Activated CD8-positive, alpha-beta memory T cell treated with anti-CD3 and anti-CD28 coated beads for 36 hours (primary cell): ENCODE results near the gene SACS. TPM values are rescaled to one million over a fixed set of nuclear protein-coding genes. Genes with fewer than 3 reads are reported as not detected.
"Not testable (repeated sequence)": the region's sequence is repeated elsewhere in the genome, so short reads cannot be mapped to it uniquely, and the experiment has no call there.

Experiments used
- CTCF ChIA-PET: fragments of 350-600 bp; sonication (Branson Sonifier 250); formaldehyde crosslinking; loops from one replicate; lab custom pipeline; 2021; ENCODE audit warnings: antibody characterized with exemption; lab: Charles Lee
- POLR2A ChIA-PET: fragments of 350-600 bp; sonication (Branson Sonifier 250); formaldehyde crosslinking; loops from one replicate; lab custom pipeline; 2021; ENCODE audit warnings: antibody characterized with exemption; lab: Charles Lee
- total RNA-seq, 2 experiments: library from RNA; stranded (reverse); gene quantifications; one replicate each; pipeline ENCODE4 v1.2.3, GENCODE V29; 2021

Gene SACS
- total RNA-seq, 2 experiments from 2014 or later: 51.3 to 54.0 TPM

- ChIA-PET CTCF (interaction anchor here (1.1 kb wide), 1 partner anchor 106 kb away, joined by 3 read pairs; no protein-coding TSS in a partner anchor), POLR2A (no interaction called here)
Observed at GRCh38 chr13:23427881-23428528, 5.5 kb downstream of the SACS start.

- ChIA-PET POLR2A (no interaction called here), CTCF (no interaction called here)
Observed at GRCh38 chr13:23427342-23427843, 6.1 kb downstream of the SACS start.

- ChIA-PET POLR2A (no interaction called here), CTCF (no interaction called here)
Observed at GRCh38 chr13:23421596-23421995, 11.9 kb downstream of the SACS start.

- POLR2A ChIA-PET: no interaction called here
- CTCF ChIA-PET: no interaction called here
Observed at GRCh38 chr13:23418776-23419683, 14.5 kb downstream of the SACS start.

GRCh38 chr13:23414682-23415081 is 18.8 kb downstream of the SACS start:
- ChIA-PET POLR2A (no interaction called here), CTCF (no interaction called here)

- POLR2A ChIA-PET: no interaction called here
- CTCF ChIA-PET: no interaction called here
Observed at GRCh38 chr13:23411706-23412105, 21.8 kb downstream of the SACS start.

GRCh38 chr13:23411220-23411619 is 22.3 kb downstream of the SACS start:
- POLR2A ChIA-PET: no interaction called here
- CTCF ChIA-PET: no interaction called here

- POLR2A ChIA-PET: no interaction called here
- CTCF ChIA-PET: no interaction called here
Observed at GRCh38 chr13:23408026-23408425, 25.5 kb downstream of the SACS start.

- CTCF ChIA-PET, POLR2A ChIA-PET: not testable (repeated sequence)
Observed at GRCh38 chr13:23401156-23401555, 32.3 kb downstream of the SACS start.

- ChIA-PET CTCF (no interaction called here), POLR2A (no interaction called here)
Observed at GRCh38 chr13:23399347-23399746, 34.2 kb downstream of the SACS start.

- ChIA-PET POLR2A (no interaction called here), CTCF (no interaction called here)
Observed at GRCh38 chr13:23394821-23395220, 38.7 kb downstream of the SACS start.

- ChIA-PET POLR2A (no interaction called here), CTCF (interaction anchor here (0.6 kb wide), 1 partner anchor 59 kb away, joined by 3 read pairs; no protein-coding TSS in a partner anchor)
Observed at GRCh38 chr13:23392925-23393645, 40.4 kb downstream of the SACS start.

- ChIA-PET CTCF (no interaction called here), POLR2A (no interaction called here)
Observed at GRCh38 chr13:23392313-23392712, 41.2 kb downstream of the SACS start.

- POLR2A ChIA-PET: no interaction called here
Observed at GRCh38 chr13:23391752-23392151, 41.8 kb downstream of the SACS start.

GRCh38 chr13:23386533-23386932 is 47.0 kb downstream of the SACS start:
- ChIA-PET CTCF (interaction anchor here (0.7 kb wide), 1 partner anchor 58 kb away, joined by 3 read pairs; no protein-coding TSS in a partner anchor), POLR2A (no interaction called here)

More at GRCh38 chr13:23391752-23392151, 41.8 kb downstream of the SACS start:
- CTCF ChIA-PET: no interaction called here

GRCh38 chr13:23385931-23386330 is 47.6 kb downstream of the SACS start:
- CTCF ChIA-PET: no interaction called here
- POLR2A ChIA-PET: no interaction called here

GRCh38 chr13:23384111-23384510 is 49.4 kb downstream of the SACS start:
- CTCF ChIA-PET: no interaction called here
- POLR2A ChIA-PET: interaction anchor here (1.0 kb wide), 1 partner anchor 8 kb away, joined by 4 read pairs; no protein-coding TSS in a partner anchor

- ChIA-PET POLR2A (interaction anchor here (1.0 kb wide), 1 partner anchor 7 kb away, joined by 4 read pairs; no protein-coding TSS in a partner anchor), CTCF (interaction anchor here (0.7 kb wide), 1 partner anchor 319 kb away, joined by 3 read pairs; no protein-coding TSS in a partner anchor)
Observed at GRCh38 chr13:23383151-23383550, 50.4 kb downstream of the SACS start.

GRCh38 chr13:23381866-23382265 is 51.6 kb downstream of the SACS start:
- CTCF ChIA-PET: no interaction called here
- POLR2A ChIA-PET: no interaction called here
